ENCODE data around the gene CBY1. TPM values are rescaled to one million over a fixed set of nuclear protein-coding genes. Genes with fewer than 3 reads are reported as not detected.
A peak's percentile ranks its signal among the peaks of the same experiment; 100 is the strongest.

CBY1 gene
- total and polyA plus RNA-seq, 9 of the 15 experiments (the other 6 are each of a cell fraction or from before 2014, with no cell fraction given): 5.7 to 19.7 (median 10.8) TPM

GRCh38 chr22:38705235-38706100 is 49.0 kb downstream of the CBY1 start, which contains the start of gene GTPBP1 (continued):
- TF ChIP-seq, protein P1, sequence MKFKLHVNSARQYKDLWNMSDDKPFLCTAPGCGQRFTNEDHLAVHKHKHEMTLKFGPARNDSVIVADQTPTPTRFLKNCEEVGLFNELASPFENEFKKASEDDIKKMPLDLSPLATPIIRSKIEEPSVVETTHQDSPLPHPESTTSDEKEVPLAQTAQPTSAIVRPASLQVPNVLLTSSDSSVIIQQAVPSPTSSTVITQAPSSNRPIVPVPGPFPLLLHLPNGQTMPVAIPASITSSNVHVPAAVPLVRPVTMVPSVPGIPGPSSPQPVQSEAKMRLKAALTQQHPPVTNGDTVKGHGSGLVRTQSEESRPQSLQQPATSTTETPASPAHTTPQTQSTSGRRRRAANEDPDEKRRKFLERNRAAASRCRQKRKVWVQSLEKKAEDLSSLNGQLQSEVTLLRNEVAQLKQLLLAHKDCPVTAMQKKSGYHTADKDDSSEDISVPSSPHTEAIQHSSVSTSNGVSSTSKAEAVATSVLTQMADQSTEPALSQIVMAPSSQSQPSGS (CRISPR knock-in tag; IDR thresholded peaks at IDR 0.05): no peak
- no peak for TF ChIP-seq E2F3 (CRISPR knock-in tag; IDR thresholded peaks at IDR 0.05)
- TF ChIP-seq ZNF592 (IDR thresholded peaks at IDR 0.05): no peak; the same call in 1 of the 2 replicates
- TF ChIP-seq NR1H2 (CRISPR knock-in tag; IDR thresholded peaks at IDR 0.05): no peak
- TF ChIP-seq ZNF239 (CRISPR knock-in tag; IDR thresholded peaks at IDR 0.05): no peak
- no peak for TF ChIP-seq MAFG (tag; conservative IDR thresholded peaks at IDR 0.05)
- TF ChIP-seq ATF1 (CRISPR knock-in tag; IDR thresholded peaks at IDR 0.05): 0 out of 2 replicates have a peak, but pooled peaks have one; percentile 6
- peak; percentile 97 for TF ChIP-seq ATF1 (tag; IDR thresholded peaks at IDR 0.05)
- TF ChIP-seq ZBTB7A (IDR thresholded peaks at IDR 0.05; ENCODE audit: borderline replicate concordance, control insufficient read depth, low read depth, low read length): no peak
- TF ChIP-seq HMGN3 (IDR thresholded peaks at IDR 0.05; ENCODE audit: borderline replicate concordance, extremely low read depth, insufficient read length, low read depth, low read length): no peak
